GM23338 (cell line): ENCODE results near the gene RAD23A. TPM values are rescaled to one million over a fixed set of nuclear protein-coding genes. Genes with fewer than 3 reads are reported as not detected.
A peak's percentile ranks its signal among the peaks of the same experiment; 100 is the strongest.

Experiments used
- ATAC-seq: fragments of 200-7000 bp; cut with Tn5 transposase; 3 replicates; pipeline ENCODE4 v1.9.1; 2020
- DNase-seq: peaks from one replicate; pipeline ENCODE4 v3.0.0-alpha.2; 2015; ENCODE audit warnings: low spot score
- H2AFZ ChIP-seq: fragments of 200-600 bp; sonication (generic); 2 replicates; pipeline ENCODE4 v1.8.0; 2016; ENCODE audit warnings: antibody characterized with exemption, mild to moderate bottlenecking, moderate library complexity
- H3F3A ChIP-seq: fragments of 200-600 bp; sonication (generic); replicated peaks from 2 replicates; pipeline ENCODE4 v1.8.0; 2017; ENCODE audit warnings: antibody characterized with exemption, mixed run types, low read depth
- H3K27ac ChIP-seq: fragments of 200-600 bp; sonication (generic); 2 replicates; pipeline ENCODE4 v1.6.1; 2016; ENCODE audit warnings: low read depth
- H3K27me3 ChIP-seq: fragments of 200-600 bp; sonication (generic); 2 replicates; pipeline ENCODE4 v1.8.0; 2016; ENCODE audit warnings: mild to moderate bottlenecking, mixed run types, moderate library complexity; ENCODE audit not compliant: insufficient read depth
- H3K36me3 ChIP-seq: fragments of 200-600 bp; sonication (generic); 2 replicates; pipeline ENCODE4 v1.8.0; 2016; ENCODE audit warnings: mild to moderate bottlenecking; ENCODE audit not compliant: insufficient read depth
- H3K4me1 ChIP-seq: fragments of 200-600 bp; sonication (generic); 2 replicates; pipeline ENCODE4 v1.8.0; 2016; ENCODE audit warnings: mild to moderate bottlenecking, moderate library complexity; ENCODE audit not compliant: insufficient read depth
- H3K4me2 ChIP-seq: fragments of 200-600 bp; sonication (generic); 2 replicates; pipeline ENCODE4 v1.7.1; 2017; ENCODE audit warnings: mixed run types
- H3K4me3 ChIP-seq: fragments of 200-600 bp; sonication (generic); 2 replicates; pipeline ENCODE4 v1.6.1; 2016; ENCODE audit warnings: mixed run types
- H3K79me2 ChIP-seq: fragments of 200-600 bp; sonication (generic); replicated peaks from 2 replicates; pipeline ENCODE4 v1.8.0; 2017; ENCODE audit warnings: mild to moderate bottlenecking; ENCODE audit not compliant: insufficient read depth
- H3K9me2 ChIP-seq: fragments of 200-600 bp; sonication (generic); 2 replicates; pipeline ENCODE4 v1.8.0; 2017; ENCODE audit not compliant: insufficient read depth
- H4K20me1 ChIP-seq: fragments of 200-600 bp; sonication (generic); replicated peaks from 2 replicates; pipeline ENCODE4 v1.8.0; 2017; ENCODE audit warnings: mild to moderate bottlenecking; ENCODE audit not compliant: insufficient read depth
- H3K27ac Mint-ChIP-seq: 2 replicates; pipeline ENCODE4 v1.8.0; 2020; ENCODE audit warnings: inconsistent platforms, mild to moderate bottlenecking, moderate library complexity, mixed read lengths
- H3K27me3 Mint-ChIP-seq: 3 replicates; pipeline ENCODE4 v1.8.0; 2022; ENCODE audit warnings: low read depth, mild to moderate bottlenecking, moderate library complexity, mixed read lengths, inconsistent platforms; ENCODE audit not compliant: insufficient read depth, poor library complexity
- H3K36me3 Mint-ChIP-seq: 3 replicates; pipeline ENCODE4 v1.8.0; 2021; ENCODE audit warnings: low read depth, mild to moderate bottlenecking, inconsistent platforms, moderate library complexity, mixed read lengths
- H3K4me1 Mint-ChIP-seq: 3 replicates; pipeline ENCODE4 v1.8.0; 2020; ENCODE audit warnings: mild to moderate bottlenecking, inconsistent platforms, mixed read lengths
- H3K4me3 Mint-ChIP-seq: 3 replicates; pipeline ENCODE4 v1.8.0; 2021; ENCODE audit warnings: moderate library complexity, mild to moderate bottlenecking, inconsistent platforms, mixed read lengths
- H3K9me3 Mint-ChIP-seq: 3 replicates; pipeline ENCODE4 v1.8.0; 2020; ENCODE audit warnings: moderate library complexity, mild to moderate bottlenecking, inconsistent platforms, mixed read lengths
- CREB1 ChIP-seq: fragments of 250-450 bp; sonication (Bioruptor Pico); IDR thresholded peaks from 2 replicates; pipeline ENCODE4 v1.5.0; 2020; ENCODE audit warnings: low read depth, mild to moderate bottlenecking, moderate library complexity
- CTCF ChIP-seq, 2 experiments: fragments of 200-600 bp in 1 of 2; sonication (generic) in 1 of 2; conservative IDR thresholded peaks; 2 replicates each; pipeline versions ENCODE4 v1.5.1 to v1.6.1; 2016 to 2017; ENCODE audit warnings: antibody characterized with exemption in 2 of 2, low read depth in 2 of 2, mild to moderate bottlenecking in 2 of 2, moderate library complexity in 1 of 2
- ETS1 ChIP-seq: IDR thresholded peaks from 2 replicates; pipeline ENCODE4 v1.6.1; 2016; ENCODE audit warnings: antibody characterized with exemption
- EZH2 ChIP-seq: fragments of 200-600 bp; sonication (generic); IDR thresholded peaks from one replicate; pipeline ENCODE4 v1.8.0; 2017; ENCODE audit warnings: antibody characterized with exemption, mild to moderate bottlenecking, low read depth; ENCODE audit not compliant: unreplicated experiment
- EZH2phosphoT487 ChIP-seq: fragments of 200-600 bp; sonication (generic); IDR thresholded peaks from one replicate; pipeline ENCODE4 v1.8.1; 2018; ENCODE audit warnings: antibody characterized with exemption; ENCODE audit not compliant: unreplicated experiment
- JUNB ChIP-seq: IDR thresholded peaks from one replicate; pipeline ENCODE4 v1.6.1; 2016; ENCODE audit warnings: antibody characterized with exemption; ENCODE audit not compliant: unreplicated experiment
- NANOG ChIP-seq: IDR thresholded peaks from 2 replicates; pipeline ENCODE4 v1.6.1; 2016; ENCODE audit warnings: antibody characterized with exemption, borderline replicate concordance
- POLR2AphosphoS5 ChIP-seq: IDR thresholded peaks from 2 replicates; pipeline ENCODE4 v1.6.1; 2016; ENCODE audit warnings: antibody characterized with exemption, low read depth
- REST ChIP-seq: IDR thresholded peaks from one replicate; pipeline ENCODE4 v1.6.1; 2018; ENCODE audit warnings: antibody characterized with exemption; ENCODE audit not compliant: unreplicated experiment
- STAT1 ChIP-seq: IDR thresholded peaks from one replicate; pipeline ENCODE4 v1.6.1; 2016; ENCODE audit warnings: antibody characterized with exemption; ENCODE audit not compliant: unreplicated experiment
- ZNF114 ChIP-seq: fragments of 250-450 bp; sonication (Bioruptor Pico); IDR thresholded peaks from 2 replicates; pipeline ENCODE4 v1.5.0; 2020; ENCODE audit warnings: mild to moderate bottlenecking, moderate library complexity
- ZNF331 ChIP-seq: fragments of 250-450 bp; sonication (Bioruptor Pico); IDR thresholded peaks from 2 replicates; pipeline ENCODE4 v1.5.0; 2020; ENCODE audit warnings: low read depth, mild to moderate bottlenecking, moderate library complexity
- ZNF462 ChIP-seq: fragments of 250-450 bp; sonication (Bioruptor Pico); IDR thresholded peaks from 2 replicates; pipeline ENCODE4 v1.5.0; 2020; ENCODE audit warnings: mild to moderate bottlenecking, moderate library complexity
- polyA plus RNA-seq: library from polyadenylated mRNA; unstranded; fragments of >200 nt; fragmentation: Nextera tagmentation; extraction: Ambion mirVana; gene quantifications from 2 replicates; pipeline ENCODE4 v1.2.1, GENCODE V29; 2016
- total RNA-seq: library from RNA; depleted of rRNA; stranded (reverse); fragments of >200 nt; shearing (Covaris generic); gene quantifications from 2 replicates; pipeline ENCODE4 v1.2.3, GENCODE V29; 2014

Gene RAD23A
- total and polyA plus RNA-seq, 2 experiments from 2014 or later, result 69.7 to 127 TPM

- Histone ChIP-seq H3K36me3 (no peaks in the 10 kb centered on the region), H3K4me1 (no peaks in the 10 kb centered on the region; the same call in 1 of the 2 replicates), H3K27me3 (no peaks in the 10 kb centered on the region), H3K4me3 (peak overlapping the region; percentile 60), H3F3A (no peaks in the 10 kb centered on the region), H4K20me1 (no peaks in the 10 kb centered on the region), H3K79me2 (no peaks in the 10 kb centered on the region), H2AFZ (peak overlapping the region; percentile 90; the same call in 1 of the 2 replicates), H3K4me2 (peak overlapping the region; percentile 88), H3K9me2 (no peaks in the 10 kb centered on the region), H3K27ac (no peak overlapping the region)
- Mint-ChIP-seq H3K4me3 (peak overlapping the region; percentile 68), H3K27ac (no peak overlapping the region), H3K36me3 (no peaks in the 10 kb centered on the region), H3K4me1 (peaks cover 3% of the 10 kb centered on the region; the same call in 2 of the 3 replicates), H3K9me3 (no peaks in the 10 kb centered on the region), H3K27me3 (peaks cover 4% of the 10 kb centered on the region)
- TF ChIP-seq JUNB (no peak), POLR2AphosphoS5 (no peak), REST (no peak), EZH2phosphoT487 (no peak), ZNF462 (no peak), CTCF (conservative IDR thresholded peaks at IDR 0.05; ENCODE audit: low read depth in 2 of 2) (no peak), ETS1 (no peak), NANOG (no peak), EZH2 (no peak), ZNF331 (CRISPR knock-in tag) (no peak), ZNF114 (CRISPR knock-in tag) (no peak), STAT1 (no peak), CREB1 (no peak)
- DNase-seq (no peak), ATAC-seq (no peak)
These were observed 20.1 kb downstream of the RAD23A start for GRCh38 chr19:12965812-12966135.
